Nephron (organoid): ENCODE measurements around the gene IGFBP4.

Experiments used
- H3K27ac Mint-ChIP-seq, 3 experiments: 2 replicates each; pipeline ENCODE4 v1.8.0; 2020; ENCODE audit warnings: mixed read lengths in 3 of 3, mild to moderate bottlenecking in 2 of 3, moderate library complexity in 1 of 3
- H3K27me3 Mint-ChIP-seq: 2 replicates; pipeline ENCODE4 v1.8.0; 2021; ENCODE audit warnings: low read depth, mild to moderate bottlenecking, moderate library complexity, mixed read lengths
- H3K36me3 Mint-ChIP-seq: 2 replicates; pipeline ENCODE4 v1.8.0; 2020; ENCODE audit warnings: low read depth, mixed read lengths
- H3K4me1 Mint-ChIP-seq: 2 replicates; pipeline ENCODE4 v1.8.0; 2020; ENCODE audit warnings: mixed read lengths
- H3K4me3 Mint-ChIP-seq, 3 experiments: 2 replicates each; pipeline ENCODE4 v1.8.0; 2020; ENCODE audit warnings: mild to moderate bottlenecking in 3 of 3, mixed read lengths in 3 of 3, moderate library complexity in 2 of 3
- H3K9me3 Mint-ChIP-seq: 2 replicates; pipeline ENCODE4 v1.8.0; 2020; ENCODE audit warnings: mixed read lengths
- TF ChIP-seq, protein P1 (sequence below), 3 experiments: fragments of 200-600 bp; sonication (generic); IDR thresholded peaks; one replicate each; pipeline ENCODE4 v1.5.0; 2021; ENCODE audit warnings: antibody characterized with exemption in 3 of 3; ENCODE audit not compliant: unreplicated experiment in 3 of 3

IGFBP4 gene

DNA sequence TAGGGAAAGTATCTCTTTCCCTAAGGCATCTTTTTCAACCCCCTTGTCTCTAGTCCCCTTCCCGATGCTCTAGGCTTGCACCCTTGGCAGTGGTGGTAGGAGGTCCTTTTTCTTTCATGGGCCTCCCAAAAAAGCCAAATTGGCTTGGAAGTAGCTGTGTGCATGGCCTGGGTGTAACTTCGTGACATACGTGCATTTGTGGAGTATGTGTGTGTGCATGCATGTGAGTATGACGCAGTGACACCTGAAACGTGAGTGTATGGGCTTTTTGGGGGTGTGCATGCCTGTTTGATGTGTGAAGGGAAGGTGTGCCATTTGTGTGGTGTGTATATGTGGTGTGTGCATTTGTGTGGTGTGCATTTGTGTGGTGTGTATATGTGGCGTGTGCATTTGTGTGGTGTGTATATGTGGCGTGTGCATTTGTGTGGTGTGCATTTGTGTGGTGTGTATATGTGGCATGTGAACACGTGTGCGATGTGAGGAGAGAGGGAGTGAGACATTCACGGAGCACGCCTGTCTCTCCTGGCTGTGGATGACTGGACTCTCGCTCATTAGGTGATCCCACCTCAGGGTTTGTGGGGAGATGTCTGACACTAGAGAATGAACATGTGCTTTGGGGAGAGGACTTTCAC is 15.7 kb downstream of the IGFBP4 start:
- H3K9me3 Mint-ChIP-seq, result no peaks in the 10 kb centered on the region
- peak overlapping the region; percentile 91 to 96 (median 92) for H3K27ac Mint-ChIP-seq
- peaks cover 7% of the 10 kb centered on the region for H3K27me3 Mint-ChIP-seq
- peaks cover 30% of the 10 kb centered on the region for H3K36me3 Mint-ChIP-seq
- H3K4me3 Mint-ChIP-seq, result peak overlapping the region in 2 of 3 experiments; percentile 4 to 55
- H3K4me1 Mint-ChIP-seq, result peaks cover 85% of the 10 kb centered on the region
- TF ChIP-seq, protein P1, sequence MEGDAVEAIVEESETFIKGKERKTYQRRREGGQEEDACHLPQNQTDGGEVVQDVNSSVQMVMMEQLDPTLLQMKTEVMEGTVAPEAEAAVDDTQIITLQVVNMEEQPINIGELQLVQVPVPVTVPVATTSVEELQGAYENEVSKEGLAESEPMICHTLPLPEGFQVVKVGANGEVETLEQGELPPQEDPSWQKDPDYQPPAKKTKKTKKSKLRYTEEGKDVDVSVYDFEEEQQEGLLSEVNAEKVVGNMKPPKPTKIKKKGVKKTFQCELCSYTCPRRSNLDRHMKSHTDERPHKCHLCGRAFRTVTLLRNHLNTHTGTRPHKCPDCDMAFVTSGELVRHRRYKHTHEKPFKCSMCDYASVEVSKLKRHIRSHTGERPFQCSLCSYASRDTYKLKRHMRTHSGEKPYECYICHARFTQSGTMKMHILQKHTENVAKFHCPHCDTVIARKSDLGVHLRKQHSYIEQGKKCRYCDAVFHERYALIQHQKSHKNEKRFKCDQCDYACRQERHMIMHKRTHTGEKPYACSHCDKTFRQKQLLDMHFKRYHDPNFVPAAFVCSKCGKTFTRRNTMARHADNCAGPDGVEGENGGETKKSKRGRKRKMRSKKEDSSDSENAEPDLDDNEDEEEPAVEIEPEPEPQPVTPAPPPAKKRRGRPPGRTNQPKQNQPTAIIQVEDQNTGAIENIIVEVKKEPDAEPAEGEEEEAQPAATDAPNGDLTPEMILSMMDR (IDR thresholded peaks at IDR 0.05; ENCODE audit: unreplicated experiment in 3 of 3), result no peak

DNA sequence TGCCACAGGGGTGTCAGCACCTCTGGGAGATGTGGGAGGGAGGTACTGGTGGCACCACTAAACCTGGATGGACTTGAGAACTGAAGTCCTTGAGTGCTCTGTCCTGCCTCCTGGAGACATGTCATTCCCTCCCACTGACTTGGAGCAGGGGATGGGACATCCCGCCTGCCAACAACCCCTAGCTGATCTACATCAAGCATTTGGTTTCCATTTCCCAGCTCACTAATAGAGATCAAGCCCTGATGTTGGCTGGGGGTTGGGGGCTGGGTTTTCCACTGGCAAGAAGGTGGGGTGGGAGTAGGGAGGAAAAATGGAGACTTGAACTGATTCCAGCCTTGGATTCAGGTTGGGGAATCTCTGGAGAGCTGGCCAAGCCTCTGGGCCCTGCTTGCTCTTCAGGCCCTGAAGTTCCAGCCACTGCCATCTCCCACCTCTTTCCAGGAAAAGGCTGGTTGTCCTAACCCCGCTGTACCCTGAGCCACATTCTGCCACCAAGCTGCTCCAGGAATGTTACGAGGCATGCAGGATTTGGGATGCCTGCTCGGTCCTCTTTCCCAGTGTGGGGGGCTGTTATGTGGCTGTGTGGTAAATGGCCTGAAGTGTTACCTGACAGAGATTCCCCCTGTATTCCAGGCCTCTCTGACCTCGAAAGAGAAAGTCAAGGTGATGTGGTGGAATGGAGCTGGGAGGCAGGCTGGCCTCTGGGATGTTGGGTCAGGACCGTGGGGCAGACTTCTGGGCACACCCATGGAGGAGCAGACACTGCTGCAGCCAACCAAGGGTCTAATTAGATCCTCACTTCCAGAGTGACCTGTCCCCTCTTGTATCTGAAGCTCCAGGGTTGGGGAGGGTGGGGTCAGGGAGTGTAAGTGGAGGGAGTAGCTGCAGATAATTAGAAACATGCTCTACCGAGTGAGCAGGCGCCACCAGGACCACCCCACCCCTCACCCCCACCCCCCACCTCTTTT is 16.7 kb downstream of the IGFBP4 start:
- Mint-ChIP-seq H3K4me1 (peaks cover 88% of the 10 kb centered on the region), H3K36me3 (peaks cover 22% of the 10 kb centered on the region), H3K27ac (peak overlapping the region; percentile 91 to 96 (median 92)), H3K4me3 (no peak overlapping the region), H3K27me3 (peaks cover 11% of the 10 kb centered on the region), H3K9me3 (no peaks in the 10 kb centered on the region)
- TF ChIP-seq, protein P1 (IDR thresholded peaks at IDR 0.05; ENCODE audit: unreplicated experiment in 3 of 3), result no peak

DNA sequence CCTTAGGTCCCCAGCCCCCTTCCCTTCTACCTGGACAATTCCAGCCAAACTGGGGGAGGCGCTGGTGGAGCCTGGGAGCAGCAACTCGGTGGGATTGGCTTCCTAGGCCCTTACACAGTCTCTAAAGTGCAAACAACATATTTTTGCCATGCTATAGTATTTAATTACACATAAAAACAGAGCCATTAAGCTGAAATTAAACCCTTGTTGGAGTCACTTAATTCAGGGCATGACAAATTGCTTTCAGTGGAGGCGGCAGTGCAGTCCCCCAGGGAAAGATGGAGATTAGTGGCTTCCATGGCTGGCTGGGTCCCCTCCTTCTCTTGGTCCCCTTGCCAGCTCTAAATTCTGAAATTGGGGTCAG is 17.3 kb downstream of the IGFBP4 start:
- TF ChIP-seq, protein P1 (IDR thresholded peaks at IDR 0.05; ENCODE audit: unreplicated experiment in 3 of 3), result no peak
- H3K4me1 Mint-ChIP-seq, result peaks cover 89% of the 10 kb centered on the region
- H3K27me3 Mint-ChIP-seq, result peaks cover 11% of the 10 kb centered on the region
- H3K27ac Mint-ChIP-seq, result peak overlapping the region; percentile 92 to 96 (median 95)
- H3K4me3 Mint-ChIP-seq, result peak overlapping the region in 1 of 3 experiments; percentile 44
- H3K36me3 Mint-ChIP-seq, result peaks cover 20% of the 10 kb centered on the region
- no peaks in the 10 kb centered on the region for H3K9me3 Mint-ChIP-seq

DNA sequence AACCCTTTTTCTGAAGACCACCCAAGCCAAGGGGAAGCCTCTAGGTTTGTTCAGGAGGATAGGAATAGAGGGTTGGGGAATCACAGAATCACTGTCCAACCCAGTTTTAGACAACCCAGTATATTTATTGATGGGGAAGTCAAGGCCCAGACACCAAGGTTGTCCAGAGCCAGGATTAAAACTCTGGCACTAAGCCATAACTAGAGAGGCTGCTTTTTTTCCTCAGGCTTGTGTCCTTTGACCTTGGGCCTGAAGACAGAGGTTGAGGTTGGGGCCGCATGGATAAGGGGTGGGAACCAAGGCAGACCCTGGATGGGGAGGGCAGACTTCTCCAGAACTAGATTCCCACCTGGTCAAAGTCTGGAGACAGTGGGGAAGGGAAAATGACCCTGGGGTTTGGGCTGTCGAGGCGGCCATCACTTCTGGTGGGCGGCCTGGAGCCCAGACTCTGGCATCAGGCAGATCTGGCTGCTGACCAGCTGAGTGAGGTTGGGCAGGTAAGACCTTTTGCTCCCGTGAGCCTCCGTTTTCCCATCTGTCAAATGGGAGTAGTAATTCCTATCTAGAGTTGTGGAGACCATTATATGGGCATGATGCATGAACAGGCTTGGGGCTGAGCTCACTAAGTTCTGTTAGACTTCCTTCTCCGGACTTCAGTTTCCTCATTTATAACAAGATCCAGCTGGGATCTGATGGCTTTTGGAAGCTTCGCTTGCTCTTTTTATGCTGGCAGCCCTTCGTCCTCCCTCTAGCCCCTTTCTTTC is 17.9 kb downstream of the IGFBP4 start:
- no peaks in the 10 kb centered on the region for H3K9me3 Mint-ChIP-seq
- TF ChIP-seq, protein P1 (IDR thresholded peaks at IDR 0.05; ENCODE audit: unreplicated experiment in 3 of 3), result no peak
- H3K36me3 Mint-ChIP-seq, result peaks cover 15% of the 10 kb centered on the region
- peaks cover 88% of the 10 kb centered on the region for H3K4me1 Mint-ChIP-seq
- H3K4me3 Mint-ChIP-seq, result peak overlapping the region in 2 of 3 experiments; percentile 45 to 57
- H3K27me3 Mint-ChIP-seq, result peaks cover 13% of the 10 kb centered on the region
- H3K27ac Mint-ChIP-seq, result peak overlapping the region; percentile 92 to 96 (median 95)

DNA sequence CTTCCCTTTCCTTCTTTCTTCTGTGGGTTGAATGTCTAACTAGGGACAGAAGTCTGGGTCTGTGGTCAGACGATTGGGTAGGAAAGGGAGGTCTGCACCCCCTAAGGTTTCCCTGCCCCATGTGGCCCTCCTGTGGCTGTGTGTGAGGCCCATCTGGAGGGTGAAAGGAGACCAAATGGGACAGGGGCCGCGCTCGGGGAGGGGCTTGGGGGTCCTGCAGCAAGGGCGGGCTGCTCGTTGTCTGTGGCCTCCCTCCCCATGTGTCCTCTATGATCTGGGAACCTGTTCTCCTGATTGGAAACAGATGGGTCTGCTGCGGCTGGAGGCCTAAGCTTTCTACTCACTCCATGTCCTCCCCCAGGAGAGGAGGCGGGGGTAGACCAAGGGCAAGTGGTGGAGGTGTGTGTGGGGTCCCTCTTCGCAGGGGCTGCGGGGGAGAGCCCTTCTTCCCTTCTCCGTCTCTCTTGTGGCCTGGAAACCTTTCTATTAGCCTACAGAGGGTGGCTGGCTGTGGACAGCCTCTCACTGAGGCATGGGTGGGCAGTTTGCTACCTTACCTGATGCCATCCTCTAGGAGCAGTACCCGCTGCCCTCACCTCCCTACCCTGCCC is 18.6 kb downstream of the IGFBP4 start:
- peak overlapping the region; percentile 45 to 57 (median 50) for H3K4me3 Mint-ChIP-seq
- peaks cover 83% of the 10 kb centered on the region for H3K4me1 Mint-ChIP-seq

More for the DNA sequence above, 18.6 kb downstream of the IGFBP4 start:
- Mint-ChIP-seq H3K9me3 (no peaks in the 10 kb centered on the region), H3K27me3 (peaks cover 16% of the 10 kb centered on the region), H3K36me3 (peaks cover 10% of the 10 kb centered on the region), H3K27ac (peak overlapping the region; percentile 92 to 96 (median 95))
- TF ChIP-seq, protein P1 (IDR thresholded peaks at IDR 0.05; ENCODE audit: unreplicated experiment in 3 of 3), result no peak
